NCI-H510A treated with DMSO at 0.1 percent for 48 hours (cell line): ENCODE data around the gene ACTR1B.
"Not testable (repeated sequence)": the region's sequence is repeated elsewhere in the genome, so short reads cannot be mapped to it uniquely, and the experiment has no call there.

Experiments used
- DNase-seq: peaks from one replicate; lab custom pipeline; 2025; lab: John Stamatoyannopoulos, UW

The ACTR1B gene

DNA sequence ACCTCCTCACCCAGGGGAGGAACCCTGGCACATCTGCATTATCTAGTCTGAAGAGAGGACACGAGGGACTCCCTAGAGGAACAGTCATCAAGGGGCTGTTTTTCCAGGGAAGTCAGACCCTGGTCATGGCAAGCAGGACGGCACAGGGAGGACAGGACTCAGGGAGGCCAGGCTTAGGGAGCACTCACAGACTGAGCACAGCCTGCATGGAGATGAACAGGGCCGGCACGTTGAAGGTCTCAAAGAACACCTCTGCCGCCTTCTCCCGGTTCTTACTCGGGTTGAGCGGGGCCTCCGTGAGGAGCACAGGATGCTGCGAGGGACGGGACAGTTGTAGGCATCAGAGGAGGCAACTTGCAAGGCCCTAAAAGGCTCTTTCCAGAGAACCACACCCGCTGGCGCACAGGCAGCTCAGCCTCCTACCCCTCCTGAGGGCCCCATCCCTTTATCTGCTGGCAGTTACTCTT, 5.1 kb downstream of the ACTR1B start:
- DNase-seq = no peak

DNA sequence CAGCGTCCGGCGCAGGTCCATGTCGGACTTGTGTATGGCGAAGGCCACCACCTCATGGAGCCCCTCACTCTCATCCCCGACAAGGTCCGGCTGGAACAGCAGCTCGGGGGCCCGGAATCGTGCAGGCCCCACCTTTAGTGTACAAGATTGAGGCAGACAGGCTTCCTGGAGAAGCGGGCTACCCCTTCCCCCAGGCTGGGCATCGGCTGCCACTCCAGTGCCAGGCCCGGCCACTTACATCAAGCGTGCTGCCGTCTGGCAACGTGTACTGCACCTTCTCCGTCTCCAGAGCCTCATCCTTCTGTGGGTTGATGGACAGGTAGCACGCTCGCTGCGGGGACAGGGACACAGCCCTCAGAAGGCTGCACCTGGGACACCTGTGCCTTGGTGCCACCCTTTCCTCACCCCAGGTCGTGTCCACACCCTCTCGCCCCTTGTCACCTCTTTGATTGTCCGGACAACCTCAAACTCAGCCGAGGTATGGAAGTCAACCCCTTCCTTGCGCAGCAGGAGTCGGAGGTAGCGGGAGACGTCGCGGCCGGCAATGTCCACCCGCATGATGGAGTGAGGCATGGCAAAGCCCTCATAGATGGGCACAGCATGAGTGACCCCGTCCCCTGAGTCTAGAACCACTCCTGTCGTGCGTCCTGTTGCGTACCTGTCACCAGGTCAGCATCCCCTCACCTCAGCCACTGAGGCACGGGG, 5.7 kb downstream of the ACTR1B start:
- DNase-seq = no peak

- no peak for DNase-seq
Observed at GRCh38 chr2:97656905-97657587, 6.8 kb downstream of the ACTR1B start.

DNA sequence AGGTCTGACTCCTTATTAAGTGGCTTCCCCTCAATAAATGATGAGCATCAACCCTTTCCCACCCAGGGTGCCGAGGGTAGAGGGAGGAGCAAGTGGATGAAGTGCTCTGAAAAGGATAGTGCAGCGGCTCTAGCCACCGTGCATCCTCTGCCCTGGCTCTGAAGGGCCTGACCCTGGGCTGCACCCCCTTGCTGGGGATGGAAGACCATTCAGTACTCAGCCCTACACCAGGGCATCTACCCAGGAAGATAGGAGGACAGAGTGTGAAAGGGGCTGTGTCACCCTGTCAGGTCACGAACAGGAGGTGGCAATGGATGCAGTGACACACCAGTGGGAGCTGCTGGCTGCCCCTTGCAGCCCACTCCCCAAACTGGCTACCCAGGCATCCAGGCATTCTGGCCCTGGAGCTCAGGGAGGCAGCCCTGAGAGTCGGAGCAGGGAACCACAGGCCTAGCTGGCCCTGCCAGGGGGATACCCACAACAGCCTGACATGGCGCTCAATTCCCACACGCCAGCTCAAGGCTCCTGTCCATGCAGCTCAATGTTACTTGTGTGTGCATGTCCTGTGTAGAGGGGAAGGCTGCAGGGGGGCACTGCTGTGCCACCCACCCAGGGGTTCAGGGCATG, 7.6 kb downstream of the ACTR1B start:
- no peak for DNase-seq

GRCh38 chr2:97654791-97655190, 9.1 kb downstream of the ACTR1B start:
- no peak for DNase-seq

GRCh38 chr2:97654309-97654708, 9.5 kb downstream of the ACTR1B start:
- DNase-seq = no peak

DNA sequence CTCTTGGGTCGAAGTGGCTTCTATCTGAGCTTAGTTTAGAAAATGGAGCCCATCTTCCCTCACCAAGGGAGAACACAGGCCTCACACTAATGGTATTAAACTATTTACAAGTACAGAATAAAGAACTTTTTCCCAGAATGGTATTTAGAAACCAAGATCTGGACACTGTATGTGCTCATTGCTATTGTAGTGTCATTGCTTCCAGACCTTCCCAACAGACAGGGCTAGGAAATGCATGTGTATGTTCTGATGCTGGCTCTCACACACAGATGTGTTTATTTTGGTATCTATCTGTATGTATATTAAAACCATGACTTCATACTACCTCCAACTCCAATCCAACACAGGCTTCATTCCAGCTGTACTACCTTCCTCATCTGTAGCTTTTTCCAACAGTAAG, 10.0 kb downstream of the ACTR1B start:
- DNase-seq = no peak

DNA sequence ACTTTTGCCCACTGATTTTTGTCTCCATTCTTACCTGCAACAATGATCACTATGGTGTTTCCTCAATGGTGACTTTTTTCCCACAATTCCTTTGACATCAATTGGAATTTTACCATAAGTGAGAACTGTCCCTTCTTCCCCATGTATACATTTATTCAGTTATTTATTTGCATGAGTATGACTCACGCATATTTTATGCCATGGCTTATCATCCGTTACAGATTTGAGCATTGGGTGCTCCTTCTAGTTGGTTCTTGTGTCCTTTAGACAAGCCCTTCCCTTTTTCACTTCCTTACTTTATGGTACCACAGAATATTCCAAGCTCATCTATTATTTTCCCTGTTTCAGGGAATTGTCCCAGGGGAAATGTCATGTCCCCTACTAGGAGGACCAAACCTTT, 10.4 kb downstream of the ACTR1B start:
- DNase-seq = no peak

DNA sequence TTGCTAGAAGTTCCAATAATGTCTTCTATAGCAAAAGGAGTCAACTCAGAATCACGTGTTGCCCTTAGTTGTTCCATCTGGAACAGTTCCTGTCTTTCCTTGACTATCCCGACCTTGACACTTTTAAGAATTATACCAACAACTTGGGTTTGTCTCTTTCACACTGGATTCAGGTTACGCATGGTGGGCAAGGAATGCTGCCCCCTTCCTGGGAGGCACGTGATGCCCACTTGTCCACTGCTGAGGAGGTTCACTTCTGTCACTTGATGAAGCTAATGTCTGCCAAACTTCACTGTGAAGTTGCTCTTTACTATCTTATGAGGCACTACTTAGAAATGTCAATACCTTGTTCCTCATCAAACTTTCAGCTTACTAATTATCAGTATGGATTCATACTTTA, 12.7 kb downstream of the ACTR1B start:
- DNase-seq = no peak

GRCh38 chr2:97646977-97647376, 16.9 kb downstream of the ACTR1B start:
- no peak for DNase-seq

DNA sequence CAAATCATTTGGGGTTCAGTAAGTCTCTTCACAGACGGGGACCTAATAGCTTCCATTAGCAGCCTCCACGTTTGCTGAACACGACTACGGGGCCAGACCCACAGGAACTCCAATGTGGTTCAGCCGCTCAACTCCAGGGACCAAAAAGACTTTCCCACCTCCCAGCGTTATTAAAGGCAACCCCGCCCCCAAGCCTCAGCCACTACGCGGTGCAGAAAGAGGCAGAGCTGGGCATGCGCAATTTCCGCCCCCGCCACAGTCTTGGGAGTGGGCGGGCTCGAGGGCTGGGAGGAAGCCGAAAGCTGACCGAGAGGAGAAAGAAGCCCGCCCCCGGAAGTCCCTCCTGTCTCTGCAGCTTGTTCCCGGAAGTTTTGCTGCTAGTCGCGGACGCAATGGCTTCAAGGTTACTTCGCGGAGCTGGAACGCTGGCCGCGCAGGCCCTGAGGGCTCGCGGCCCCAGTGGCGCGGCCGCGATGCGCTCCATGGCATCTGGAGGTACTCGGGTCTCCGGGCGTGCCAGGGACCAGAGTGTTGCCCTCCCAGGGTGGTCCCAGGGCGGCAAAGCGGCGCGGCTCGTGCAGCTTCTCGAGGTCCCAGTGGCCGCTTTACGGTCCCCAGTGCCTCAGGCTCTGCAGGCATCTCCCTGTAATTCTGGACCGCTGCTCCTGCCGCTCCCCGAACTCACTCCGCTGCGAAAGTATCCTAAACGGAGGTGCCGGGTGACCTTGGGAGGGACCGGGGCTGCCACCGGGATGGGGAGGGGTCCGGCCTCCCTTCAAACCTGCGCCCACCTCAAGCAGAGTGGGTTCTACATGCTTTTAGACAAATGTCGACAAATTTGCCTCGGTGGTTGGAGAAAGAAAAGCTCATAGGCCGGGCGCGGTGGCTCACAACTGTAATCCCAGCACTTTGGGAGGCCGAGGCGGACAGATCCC, 17.9 kb downstream of the ACTR1B start, which contains the start of gene COX5B:
TSS of gene COX5B (plus strand) at position 368 of the 935 bp plus-strand sequence. CDS start at position 393, 25 bp downstream.
- peak; percentile 88 for DNase-seq

GRCh38 chr2:97645112-97645694, 18.6 kb downstream of the ACTR1B start:
- no peak for DNase-seq

DNA sequence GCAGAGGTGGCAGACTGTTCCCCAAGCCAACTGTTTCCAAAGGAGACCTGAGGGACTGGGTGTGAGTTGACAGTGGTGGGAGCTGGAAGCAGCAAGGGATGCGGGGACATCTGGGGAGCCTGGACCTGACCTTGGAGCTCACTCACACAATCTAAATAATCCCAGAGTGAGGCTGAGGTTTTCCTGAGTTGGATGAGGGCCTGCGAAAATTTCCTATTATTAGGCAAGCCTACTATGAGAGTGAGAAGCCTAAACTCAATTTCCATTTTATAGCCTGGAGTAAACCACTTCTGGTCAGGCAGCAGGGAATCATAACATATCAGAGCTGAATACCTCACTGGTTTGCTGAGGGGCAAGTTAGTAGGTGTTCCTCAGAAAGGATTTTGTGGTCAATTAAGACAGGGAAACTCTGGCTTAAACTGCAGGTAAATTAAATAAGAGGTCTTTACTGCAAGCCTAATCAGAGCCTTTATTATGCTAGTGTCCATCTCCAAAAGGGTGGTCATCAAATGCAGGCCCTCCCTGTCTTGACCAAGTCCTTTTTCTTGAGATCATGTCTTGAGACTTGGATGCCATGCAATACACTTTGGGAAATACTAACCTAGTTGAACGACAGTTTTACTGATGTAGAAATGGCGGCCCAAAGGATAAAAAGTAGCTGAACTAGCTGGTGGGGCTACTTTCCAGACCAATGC, 19.7 kb downstream of the ACTR1B start:
- DNase-seq = no peak

DNA sequence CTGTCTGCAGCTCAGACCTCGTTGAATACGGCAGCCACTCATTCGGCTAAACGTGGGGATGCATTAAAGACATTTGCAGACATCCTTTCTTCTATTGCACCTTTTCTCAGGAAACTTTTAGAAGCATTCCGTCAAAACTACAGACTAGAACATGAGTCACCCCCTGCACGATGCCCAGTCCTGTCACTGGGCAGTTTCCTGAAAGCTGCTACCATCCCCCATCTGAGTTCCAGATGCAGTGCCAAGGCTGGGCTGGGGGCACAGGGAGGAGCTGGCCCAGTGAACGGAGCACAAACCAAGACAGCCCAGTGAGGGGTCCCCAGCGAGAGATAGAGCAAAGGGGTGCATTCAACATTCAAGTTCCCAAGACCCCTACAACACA, 37.8 kb downstream of the ACTR1B start:
- not testable (repeated sequence) for DNase-seq

DNA sequence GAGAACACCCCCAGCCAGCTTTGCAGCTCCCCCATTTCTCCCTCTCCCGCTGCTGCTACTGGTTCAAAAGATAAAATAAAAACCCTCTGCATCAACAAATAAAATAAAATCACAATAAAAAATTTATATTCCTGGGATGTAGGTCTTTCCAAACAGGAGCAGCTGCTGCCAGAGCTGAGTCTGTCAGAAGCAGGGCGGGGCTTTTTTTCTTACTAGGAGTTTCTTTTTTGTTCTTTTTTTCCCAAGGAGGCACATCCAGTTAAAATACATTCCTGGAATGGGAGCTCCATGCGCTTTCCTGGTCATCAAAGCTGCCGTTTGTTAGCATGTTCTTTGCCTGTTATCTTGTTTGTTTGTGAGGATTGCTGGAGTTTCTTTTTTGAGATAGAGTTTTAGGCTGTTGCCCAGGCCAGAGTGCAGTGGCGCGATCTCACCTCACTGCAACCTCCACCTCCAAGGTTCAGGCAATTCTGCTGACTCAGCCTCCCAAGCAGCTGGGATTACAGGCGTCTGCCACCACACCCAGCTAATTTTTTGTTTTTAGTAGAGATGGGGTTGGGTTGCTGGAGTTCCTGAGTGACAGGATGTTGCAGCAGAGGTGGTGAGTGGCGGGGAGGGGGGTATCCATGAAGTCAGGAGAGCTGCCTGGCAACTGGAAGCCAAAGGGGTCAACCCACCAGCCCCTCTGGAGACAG, 38.3 kb downstream of the ACTR1B start:
- DNase-seq = not testable (repeated sequence)

DNA sequence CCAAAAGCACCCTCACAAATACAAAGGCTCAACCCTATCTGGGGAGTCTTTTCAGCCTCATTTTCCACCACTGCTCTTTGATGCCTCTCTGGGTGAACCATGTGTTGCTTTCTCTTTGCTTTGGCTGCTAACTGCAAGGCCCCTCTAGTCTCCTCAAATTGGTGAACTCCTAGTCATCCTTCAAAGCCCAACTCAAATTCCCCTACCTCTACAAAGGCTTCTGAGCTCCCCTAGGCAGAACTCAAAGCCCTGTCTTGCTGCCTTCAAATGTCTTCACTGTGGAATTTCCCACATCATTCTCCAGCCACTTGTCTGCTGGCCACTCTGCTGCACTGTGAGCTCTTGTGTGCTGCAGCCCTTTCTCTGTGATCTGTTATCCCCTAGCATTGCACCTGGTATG, 40.9 kb downstream of the ACTR1B start:
- DNase-seq = not testable (repeated sequence)

DNA sequence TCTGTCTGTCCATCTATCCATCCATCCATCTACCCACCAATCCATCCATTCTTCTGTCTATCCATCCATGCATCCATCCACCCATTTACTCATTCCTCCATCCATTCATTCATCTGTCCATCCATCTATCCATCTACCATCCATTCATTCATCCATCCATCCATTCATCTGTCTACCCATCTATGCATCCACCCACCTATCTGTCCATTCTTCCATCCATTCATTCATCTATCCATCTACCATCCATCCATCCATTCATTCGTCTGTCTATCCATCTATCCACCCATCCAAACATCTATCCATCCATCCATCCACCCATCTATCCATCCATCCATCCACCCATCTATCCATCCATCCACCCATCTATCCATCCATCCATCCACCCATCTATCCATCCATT, 43.4 kb downstream of the ACTR1B start:
- DNase-seq = not testable (repeated sequence)

GRCh38 chr2:97618939-97619827, 44.7 kb downstream of the ACTR1B start:
- DNase-seq = not testable (repeated sequence)

GRCh38 chr2:97617911-97618310, 45.9 kb downstream of the ACTR1B start:
- DNase-seq = no peak
